Renal cortical epithelial cell (primary cell): ENCODE measurements around the gene ZNF346. TPM values are rescaled to one million over a fixed set of nuclear protein-coding genes. Genes with fewer than 3 reads are reported as not detected.
"Not testable (repeated sequence)": the region's sequence is repeated elsewhere in the genome, so short reads cannot be mapped to it uniquely, and the experiment has no call there.

Experiments
- DNase-seq: peaks from one replicate; pipeline ENCODE4 v3.0.0-alpha.2; 2011; ENCODE audit warnings: low read depth
- total RNA-seq: library from RNA; depleted of rRNA; stranded (reverse); fragments of >200 nt; gene quantifications from 2 replicates; pipeline ENCODE4 v1.2.3, GENCODE V29; 2014

Gene ZNF346, protein sequence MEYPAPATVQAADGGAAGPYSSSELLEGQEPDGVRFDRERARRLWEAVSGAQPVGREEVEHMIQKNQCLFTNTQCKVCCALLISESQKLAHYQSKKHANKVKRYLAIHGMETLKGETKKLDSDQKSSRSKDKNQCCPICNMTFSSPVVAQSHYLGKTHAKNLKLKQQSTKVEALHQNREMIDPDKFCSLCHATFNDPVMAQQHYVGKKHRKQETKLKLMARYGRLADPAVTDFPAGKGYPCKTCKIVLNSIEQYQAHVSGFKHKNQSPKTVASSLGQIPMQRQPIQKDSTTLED
- total RNA-seq, result 9.0 and 23.8 TPM in 2 replicates

DNA sequence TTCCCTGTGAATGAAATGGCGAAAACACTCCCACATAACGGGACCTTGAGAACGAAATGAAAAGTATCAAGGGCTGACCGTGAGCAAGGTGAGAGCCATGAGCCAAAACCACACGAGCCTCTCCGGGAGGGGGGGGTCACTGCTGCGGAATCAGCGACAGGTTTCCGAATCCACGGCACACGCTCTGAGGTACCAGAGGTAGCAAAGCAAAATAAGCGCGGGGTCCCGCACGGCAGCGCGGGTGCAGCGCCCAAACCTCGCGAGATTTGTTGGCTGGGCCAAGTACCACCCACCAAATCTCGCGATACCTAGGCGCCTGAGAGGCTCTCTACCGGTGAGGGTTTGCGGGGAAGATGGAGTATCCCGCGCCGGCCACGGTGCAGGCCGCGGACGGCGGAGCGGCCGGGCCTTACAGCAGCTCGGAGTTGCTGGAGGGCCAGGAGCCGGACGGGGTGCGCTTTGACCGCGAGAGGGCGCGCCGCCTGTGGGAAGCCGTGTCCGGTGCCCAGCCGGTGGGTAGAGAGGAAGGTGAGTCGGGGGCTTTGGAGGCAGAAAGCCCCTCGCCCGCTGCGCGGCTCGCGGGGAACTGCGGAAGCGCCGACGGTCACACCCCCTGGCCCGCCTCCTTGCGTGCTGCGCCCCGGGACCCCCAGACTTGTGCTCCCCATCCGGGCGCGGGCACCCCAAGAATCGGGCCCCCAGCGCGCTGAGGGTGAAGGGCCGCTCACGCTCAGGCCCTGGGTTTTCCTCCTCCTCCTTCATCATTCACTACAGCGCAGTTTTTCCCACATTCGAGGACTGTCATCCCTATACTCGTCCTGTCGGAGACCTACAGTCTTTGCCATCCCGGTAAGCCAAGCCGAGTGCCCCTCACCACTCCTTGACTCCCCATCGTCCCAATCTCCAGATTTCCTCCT is at the start of gene ZNF346:
ZNF346 (plus strand) TSS at position 311 of the 917 bp plus-strand sequence; CDS start at position 354, 43 bp downstream.
- peak; percentile 77 for DNase-seq

DNA sequence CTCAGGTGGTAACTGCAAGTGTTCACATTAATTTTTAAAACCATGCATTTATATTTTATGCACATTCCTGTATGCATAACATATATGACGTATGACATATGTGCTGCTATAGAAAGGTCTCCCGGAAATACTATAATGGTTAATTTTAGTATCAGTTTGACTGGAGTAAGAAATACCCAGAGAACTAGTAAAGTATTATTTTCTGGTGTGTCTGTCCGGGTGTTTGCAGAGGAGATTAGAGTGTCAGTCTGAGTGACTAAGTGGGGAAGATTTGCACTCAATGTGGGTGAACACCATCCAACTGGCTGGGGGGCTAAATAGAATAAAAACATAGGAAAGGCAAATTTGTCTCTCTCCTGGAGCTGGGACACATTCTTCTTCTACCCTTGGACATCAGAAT is 42.8 kb upstream of the ZNF346 start:
- no peak for DNase-seq

DNA sequence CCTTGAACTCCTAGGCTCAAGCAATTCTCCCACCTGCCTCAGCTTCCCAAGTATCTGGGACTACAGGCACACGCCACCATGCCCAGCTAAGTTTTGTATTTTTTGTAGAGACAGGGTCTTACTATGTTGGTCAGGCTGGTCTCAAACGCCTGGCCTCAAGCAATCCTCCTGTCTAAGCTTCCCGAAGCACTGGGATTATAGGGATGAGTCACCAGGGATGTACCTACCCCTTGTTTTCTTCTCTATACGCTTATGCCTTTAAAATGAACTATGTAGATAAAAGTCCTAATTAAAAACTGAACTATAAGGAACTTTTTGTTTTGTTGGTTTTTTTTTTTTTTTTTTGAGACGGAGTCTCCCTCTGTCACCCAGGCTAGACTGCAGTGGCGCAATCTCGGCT is 41.7 kb upstream of the ZNF346 start:
- no peak for DNase-seq

DNA sequence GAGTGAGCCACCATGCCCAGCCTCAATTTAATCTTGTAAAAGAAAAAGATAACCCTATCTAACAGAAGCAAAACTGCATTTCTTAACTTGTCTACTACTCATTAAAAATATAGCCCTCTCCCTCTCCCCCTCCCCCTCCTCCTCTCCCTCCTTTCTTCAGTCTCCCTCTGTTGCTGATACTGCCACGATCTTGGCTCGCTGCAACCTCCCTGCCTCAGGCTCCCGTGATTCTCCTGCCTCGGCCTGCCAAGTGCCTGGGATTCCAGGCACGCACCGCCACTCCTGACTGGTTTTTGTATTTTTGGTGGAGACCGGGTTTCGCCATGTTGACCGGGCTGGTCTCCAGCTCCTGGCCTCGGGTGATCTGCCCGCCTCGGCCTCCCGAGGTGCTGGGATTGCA is 39.4 kb upstream of the ZNF346 start:
- not testable (repeated sequence) for DNase-seq

DNA sequence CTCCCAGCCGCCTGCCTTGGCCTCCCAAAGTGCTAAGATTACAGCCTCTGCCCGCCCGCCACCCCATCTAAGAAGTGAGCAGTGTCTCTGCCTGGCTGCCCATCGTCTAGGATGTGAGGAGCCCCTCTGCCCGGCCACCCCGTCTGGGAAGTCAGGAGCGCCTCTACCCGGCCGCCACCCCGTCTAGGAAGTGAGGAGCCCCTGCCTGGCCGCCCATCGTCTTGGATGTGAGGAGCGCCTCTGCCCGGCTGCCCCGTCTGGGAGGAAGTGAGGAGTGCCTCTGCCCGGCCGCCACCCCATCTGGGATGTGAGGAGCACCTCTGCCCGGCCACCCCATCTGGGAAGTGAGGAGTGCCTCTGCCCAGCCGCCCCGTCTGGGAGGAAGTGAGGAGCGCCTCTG is 38.9 kb upstream of the ZNF346 start:
- DNase-seq, result not testable (repeated sequence)

DNA sequence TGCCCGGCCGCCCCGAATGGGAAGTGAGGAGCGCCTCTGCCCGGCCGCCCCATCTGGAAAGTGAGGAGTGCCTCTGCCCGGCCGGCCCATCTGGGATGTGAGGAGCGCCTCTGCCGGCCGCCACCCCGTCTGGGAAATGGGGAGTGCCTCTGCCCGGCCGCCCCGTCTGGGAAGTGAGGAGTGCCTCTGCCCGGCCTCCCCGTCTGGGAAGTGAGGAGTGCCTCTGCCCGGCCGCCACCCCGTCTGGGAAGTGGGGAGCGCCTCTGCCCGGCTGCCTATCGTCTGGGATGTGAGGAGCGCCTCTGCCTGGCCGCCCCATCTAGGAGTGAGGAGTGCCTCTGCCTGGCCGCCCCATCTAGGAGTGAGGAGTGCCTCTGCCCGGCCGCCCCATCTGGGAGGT is 38.3 kb upstream of the ZNF346 start:
- DNase-seq, result not testable (repeated sequence)

DNA sequence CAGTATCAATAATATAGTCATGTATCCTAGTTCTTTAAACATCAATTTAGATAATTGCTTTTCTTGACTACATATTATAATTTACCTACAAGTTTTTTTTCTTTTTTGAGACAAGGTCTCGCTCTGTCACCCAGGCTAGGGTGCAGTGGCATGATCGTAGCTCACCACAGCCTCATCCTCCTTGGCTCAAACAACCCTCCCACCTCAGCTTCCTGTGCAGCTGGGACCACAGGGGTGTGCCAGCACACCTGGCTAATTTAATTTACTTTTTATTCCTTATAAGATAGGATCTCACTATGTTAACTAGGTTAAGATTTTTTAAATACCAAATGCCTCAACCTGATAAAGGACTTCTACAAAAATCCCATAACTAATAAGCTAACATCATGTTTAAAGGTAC is 37.0 kb upstream of the ZNF346 start:
- DNase-seq, result no peak

DNA sequence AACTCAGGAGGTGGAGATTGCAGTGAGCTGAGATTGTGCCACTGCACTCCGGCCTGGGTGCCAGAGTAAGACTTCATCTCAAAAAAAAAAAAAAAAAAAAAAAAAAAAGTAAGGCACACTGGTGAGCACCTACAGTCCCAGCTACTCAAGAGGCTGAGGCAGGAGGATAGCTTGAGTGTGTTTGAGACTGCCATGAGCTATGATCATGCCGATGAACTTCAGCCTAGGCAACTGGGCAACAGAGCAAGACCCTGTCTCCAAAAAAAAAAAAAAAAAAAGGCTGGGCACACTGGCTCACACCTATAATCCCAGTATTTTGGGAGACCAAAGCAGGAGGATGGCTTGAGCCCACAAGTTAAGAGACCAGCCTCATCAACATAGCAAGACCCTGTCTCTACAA is 36.2 kb upstream of the ZNF346 start:
- DNase-seq, result no peak

DNA sequence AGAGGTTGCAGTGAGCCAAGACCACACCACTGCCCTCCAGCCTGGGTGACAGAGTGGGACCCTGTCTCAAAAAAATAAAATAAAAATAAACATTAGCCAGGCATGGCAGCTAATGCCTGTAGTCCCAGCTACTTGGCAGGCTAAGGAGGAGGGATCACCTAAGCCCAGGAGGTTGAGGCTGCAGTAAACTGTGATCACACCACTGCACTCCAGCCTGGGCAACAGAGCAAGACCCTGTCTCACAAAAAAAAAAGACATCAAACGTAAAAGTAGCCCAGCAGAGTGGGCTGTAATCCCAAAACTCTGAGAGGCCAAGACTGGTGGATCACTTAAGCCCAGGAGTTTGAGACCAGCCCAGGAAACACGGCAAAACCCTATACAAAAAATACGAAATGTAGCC is 34.9 kb upstream of the ZNF346 start:
- DNase-seq, result no peak

DNA sequence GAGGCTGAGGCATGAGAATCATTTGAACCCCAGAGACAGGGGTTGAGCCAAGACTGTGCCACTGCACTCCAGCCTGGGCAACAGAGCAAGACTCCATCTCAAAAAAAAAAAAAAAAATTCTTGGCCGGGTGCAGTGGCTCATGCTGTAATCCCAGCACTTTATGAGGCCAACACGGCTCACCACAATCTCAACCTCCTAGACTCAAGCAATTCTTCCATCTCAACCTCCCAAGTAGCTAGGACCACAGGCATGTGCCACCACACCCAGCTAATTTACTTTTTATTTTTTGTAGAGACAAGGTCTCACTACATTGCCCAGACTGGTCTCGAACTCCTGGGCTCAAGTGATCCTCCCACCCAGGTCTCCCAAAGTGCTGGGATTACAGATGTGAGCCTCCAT is 29.4 kb upstream of the ZNF346 start:
- not testable (repeated sequence) for DNase-seq

DNA sequence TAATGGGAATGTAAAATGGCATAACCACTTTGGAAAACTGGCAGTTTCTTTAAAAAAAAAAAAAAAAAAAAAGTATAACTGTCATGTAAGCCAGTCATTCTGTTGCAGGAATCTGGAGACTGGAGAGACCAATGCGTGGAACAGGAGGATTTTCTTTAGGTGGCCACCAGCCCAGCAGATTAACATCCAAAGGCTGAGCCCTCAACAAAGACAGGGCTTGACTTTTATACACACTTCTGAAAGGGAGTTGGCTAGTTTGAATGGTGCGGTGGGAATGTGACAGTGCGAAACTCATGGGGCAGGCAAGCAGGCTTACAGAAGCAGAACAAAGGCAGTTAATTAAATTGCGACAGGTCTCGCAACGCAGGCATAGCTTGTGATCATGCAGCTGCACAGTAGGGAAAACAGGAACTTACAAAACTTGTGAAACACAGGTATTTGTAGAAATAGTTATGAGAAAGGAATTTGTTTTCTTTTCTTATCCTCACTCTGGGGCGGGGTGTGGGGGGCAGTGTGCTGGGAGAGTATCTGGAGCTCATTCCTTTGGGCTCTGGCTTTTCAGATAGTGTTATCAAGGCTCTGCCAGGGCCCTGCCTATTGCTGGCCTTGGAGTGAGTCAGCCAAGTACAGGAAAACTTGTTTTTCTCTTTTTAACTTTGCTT is 27.9 kb upstream of the ZNF346 start:
- peak; percentile 81 for DNase-seq

DNA sequence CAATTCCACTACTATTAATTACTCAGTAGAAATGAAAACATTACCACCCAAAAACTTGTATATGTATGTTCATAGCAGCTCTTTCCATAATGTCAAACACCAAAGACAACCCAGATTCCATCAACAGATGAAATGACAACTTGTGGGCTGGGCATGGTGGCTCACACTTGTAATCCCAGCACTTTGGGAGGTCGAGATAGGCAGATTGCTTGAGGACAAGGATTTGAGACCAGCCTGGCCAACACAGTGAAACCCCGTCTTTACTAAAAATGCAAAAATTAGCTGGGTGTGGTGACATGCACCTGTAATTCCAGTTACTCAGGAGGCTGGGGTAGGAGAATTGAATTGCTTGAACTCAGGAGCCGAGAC is 27.4 kb upstream of the ZNF346 start:
- no peak for DNase-seq

DNA sequence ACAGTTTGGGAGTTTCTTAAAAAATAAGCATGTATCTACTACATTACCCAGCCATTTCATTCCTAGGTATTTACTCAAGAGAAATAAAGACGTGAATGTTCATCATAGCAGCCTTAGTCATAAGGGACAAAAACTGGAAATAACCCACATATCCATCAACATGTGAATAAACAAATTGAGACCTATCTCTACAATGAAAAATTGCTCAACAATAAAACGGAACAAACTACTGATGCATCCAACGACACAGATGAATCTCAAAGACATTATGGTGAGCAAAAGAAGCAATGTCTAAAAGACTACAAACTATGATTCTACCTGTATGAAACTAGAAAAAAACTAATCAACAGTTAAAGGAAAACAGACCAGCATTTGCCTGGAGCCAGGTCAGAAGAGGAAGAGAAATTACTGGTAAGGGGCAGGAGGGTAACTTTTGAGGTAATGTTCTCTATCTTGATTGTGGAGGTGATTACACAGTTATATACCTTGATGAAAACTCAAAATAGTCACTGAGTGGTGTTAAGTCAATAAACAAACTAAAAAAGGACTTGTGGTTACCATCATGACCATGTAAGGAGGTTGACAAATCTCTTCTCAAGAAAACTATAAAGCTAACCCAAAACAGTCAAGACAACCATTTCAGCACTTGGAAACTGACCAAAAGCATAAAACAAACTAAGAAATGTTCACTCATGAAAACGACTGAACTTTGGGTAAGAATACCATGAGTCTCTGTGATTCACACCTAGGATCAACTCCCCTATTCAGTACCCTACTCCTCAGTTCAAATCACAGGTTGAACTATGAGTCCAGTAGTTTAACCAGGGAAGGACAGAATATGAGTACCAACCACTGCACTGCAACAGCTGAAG is 26.4 kb upstream of the ZNF346 start:
- DNase-seq, result peak; percentile 78

DNA sequence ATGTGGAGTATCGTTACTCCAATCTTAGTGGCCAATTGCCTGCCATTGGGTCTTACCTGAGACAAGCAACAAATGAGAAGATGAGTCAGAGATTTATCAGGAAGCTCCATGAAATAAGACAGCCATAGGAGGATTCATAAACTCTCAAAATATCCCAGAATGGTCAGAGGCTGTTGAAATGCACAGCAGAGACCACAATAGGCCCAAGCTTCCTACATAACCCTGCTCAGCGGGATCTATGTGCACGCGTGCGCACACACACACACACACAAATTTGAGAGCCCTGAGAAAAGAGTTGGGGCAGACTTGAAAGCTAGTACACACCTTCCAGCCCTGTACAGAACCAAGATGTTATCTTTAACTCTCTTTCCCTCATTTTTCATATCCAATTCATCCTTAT is 25.7 kb upstream of the ZNF346 start:
- DNase-seq, result no peak

DNA sequence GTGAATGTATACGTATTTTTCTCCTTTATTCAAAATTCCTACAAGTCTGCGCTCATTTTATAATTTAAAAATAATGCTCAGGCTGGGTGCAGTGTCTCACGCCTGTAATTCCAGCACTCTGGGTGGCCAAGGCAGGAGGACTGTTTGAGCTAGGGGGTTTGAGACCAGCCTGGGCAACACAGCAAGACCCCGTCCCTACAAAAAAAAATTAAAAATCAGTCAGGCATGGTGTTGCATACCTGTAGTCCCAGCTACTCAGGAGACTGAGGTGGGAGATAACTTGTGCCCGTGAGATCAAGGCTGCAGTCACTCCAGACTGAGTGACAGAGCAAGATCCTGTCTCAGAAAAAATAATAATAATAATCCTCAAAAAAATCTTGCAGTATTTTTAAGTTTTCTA is 23.7 kb upstream of the ZNF346 start:
- DNase-seq, result no peak

DNA sequence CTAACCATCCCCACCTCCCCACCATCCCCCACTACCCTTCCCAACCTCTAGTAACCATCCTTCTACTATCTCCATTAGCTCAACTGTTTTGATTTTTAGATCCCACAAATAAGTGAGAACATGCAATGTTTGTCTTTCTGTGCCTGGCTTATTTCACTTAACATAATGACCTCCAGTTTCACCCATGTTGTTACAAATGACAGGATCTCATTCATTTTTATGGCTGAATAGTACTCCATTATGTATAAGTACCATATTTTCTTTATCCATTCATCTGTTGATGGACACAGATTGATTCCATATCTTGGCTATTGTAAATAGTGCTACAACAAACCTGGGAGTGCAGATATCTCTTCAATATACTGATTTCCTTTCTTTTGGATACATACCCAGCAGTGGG is 23.0 kb upstream of the ZNF346 start:
- not testable (repeated sequence) for DNase-seq

DNA sequence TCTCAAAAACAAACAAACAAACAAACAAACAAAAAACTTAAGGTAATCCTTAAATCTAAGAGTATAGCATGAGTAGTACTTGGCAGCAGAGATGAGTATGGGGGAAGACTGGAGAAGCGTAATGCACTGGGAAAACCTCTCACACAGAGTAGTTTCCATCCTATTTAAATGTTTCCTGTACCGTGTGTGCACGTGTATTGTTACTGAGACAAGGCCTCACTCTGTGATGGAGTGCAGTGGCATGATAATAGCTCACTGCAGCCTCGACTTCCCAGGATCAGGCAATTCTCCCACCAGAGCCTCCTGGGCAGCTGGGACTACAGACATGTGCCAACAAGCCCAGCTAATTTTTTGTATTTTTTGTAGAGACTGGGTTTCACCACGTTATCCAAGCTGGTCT is 18.8 kb upstream of the ZNF346 start:
- no peak for DNase-seq

DNA sequence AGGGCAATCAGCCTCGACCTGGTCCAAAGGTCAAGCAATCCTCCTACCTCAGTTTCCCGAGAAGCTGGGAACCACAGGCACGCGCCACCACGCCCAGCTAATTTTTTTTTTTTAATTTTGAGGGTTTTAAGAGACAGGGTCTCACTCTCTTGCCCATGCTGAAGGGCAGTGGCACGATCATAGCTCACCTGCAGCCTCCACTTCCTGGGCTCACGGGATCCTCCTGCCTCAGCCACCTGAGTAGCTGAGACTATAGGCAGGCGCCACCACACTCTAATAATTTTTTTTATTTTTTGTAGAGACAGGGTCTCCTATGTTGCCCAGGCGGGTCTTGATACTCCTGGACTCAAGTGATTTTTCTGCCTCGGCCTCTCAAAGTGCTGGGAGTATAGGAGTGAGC is 17.5 kb upstream of the ZNF346 start:
- DNase-seq, result no peak

DNA sequence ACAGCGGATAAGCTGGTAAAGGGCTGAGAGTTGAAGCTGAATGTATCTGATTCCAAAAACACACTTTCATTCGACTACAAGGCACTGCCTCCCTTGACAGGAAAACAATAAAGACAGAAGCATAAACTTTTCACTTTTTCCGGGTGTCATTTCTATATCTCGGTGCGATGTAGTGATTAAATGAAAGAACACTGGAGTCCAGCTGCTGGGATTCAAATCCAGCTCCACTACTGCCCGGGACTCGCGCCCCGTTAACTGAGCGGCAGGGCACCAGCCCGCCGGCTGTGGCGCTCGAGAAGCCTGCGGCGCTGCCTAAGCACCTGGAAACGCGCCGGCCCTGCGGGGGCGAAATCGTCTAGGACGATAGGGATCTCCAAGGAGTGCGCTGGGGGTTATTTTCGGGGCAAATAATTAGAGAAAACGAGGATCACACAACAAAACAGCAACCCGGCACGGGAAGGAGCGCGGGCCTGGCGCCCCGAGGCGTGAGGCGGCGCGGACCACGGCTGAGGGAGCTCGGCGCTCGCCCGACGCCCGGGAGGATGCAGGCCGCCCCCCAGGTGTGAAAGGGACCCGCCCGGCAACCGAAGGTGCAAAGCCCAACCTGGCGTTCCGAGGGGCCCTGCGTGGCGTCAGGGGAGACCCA is 16.8 kb upstream of the ZNF346 start:
- DNase-seq, result peak; percentile 54

DNA sequence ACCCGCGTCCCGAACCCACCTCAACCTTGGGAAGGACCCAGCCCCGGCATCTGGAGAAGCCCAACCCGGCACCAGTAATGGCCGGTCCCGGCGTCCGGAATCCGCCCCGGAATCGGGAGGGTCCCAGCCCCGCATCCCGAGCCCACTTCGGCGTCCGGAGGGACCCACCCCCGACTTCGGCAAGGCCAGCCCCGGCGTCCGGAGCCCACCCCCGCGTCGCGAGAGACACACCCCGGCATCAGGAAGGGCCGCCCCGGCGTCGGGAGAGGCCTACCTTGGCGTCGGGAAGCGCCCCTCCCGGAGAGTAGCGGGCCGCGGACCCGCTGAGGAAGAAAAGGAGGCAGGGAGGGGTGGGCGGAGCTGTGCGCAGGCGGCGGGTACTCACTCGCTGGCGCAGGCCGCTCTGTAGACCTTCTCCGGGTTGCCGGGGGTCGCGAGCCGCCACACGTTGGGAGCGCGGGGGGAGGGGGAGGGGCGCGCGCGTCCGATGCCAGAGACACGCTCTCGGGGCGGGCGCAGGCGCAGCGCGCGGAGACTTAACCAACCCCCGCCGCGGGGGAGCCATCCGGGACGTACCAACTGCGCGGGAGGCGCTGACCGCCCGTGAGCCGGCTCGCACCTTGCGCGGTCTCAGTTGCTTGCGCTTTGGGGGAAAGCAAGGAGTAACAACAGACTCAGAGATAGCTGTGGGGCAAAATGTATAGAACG is 16.1 kb upstream of the ZNF346 start, which contains the start of gene UIMC1:
UIMC1 (minus strand) TSS at position 515 of the 708 bp plus-strand sequence. CDS start 24,164 bp downstream, outside the sequence.
- DNase-seq, result peak; percentile 69
